AG20443 (cell line): ENCODE data around the gene SSH2.
A peak's percentile ranks its signal among the peaks of the same experiment; 100 is the strongest.
"Not testable (repeated sequence)": the region's sequence is repeated elsewhere in the genome, so short reads cannot be mapped to it uniquely, and the experiment has no call there.

ENCODE experiments used
- DNase-seq: peaks from one replicate; pipeline ENCODE4 v3.0.0; 2012; ENCODE audit warnings: low spot score, mixed read lengths

The SSH2 gene

GRCh38 chr17:29659155-29659554 is 270.9 kb downstream of the SSH2 start:
- no peak for DNase-seq

- no peak for DNase-seq
Observed at GRCh38 chr17:29655323-29655722, 274.7 kb downstream of the SSH2 start.

GRCh38 chr17:29653995-29654714 is 275.9 kb downstream of the SSH2 start:
- DNase-seq: no peak

- no peak for DNase-seq
Observed at GRCh38 chr17:29652976-29653375, 277.1 kb downstream of the SSH2 start.

GRCh38 chr17:29651913-29652312 is 278.1 kb downstream of the SSH2 start:
- not testable (repeated sequence) for DNase-seq

GRCh38 chr17:29650396-29650795 is 279.6 kb downstream of the SSH2 start:
- DNase-seq: no peak

GRCh38 chr17:29649359-29649758 is 280.7 kb downstream of the SSH2 start:
- DNase-seq: no peak

- DNase-seq: no peak
Observed at GRCh38 chr17:29648005-29648404, 282.0 kb downstream of the SSH2 start.

- DNase-seq: peak; percentile 82
Observed at GRCh38 chr17:29645515-29646051, 284.4 kb downstream of the SSH2 start.

- DNase-seq: no peak
Observed at GRCh38 chr17:29643817-29644160, 286.2 kb downstream of the SSH2 start.

- DNase-seq: no peak
Observed at GRCh38 chr17:29642171-29642611, 287.8 kb downstream of the SSH2 start.

GRCh38 chr17:29640981-29641642 is 288.9 kb downstream of the SSH2 start:
- no peak for DNase-seq

- DNase-seq: peak; percentile 47
Observed at GRCh38 chr17:29640413-29640812, 289.6 kb downstream of the SSH2 start.

GRCh38 chr17:29633886-29634285 is 296.1 kb downstream of the SSH2 start:
- DNase-seq: no peak

GRCh38 chr17:29630630-29631193 is 299.3 kb downstream of the SSH2 start:
- no peak for DNase-seq

GRCh38 chr17:29629839-29630238 is 300.2 kb downstream of the SSH2 start:
- no peak for DNase-seq

- no peak for DNase-seq
Observed at GRCh38 chr17:29628644-29629043, 301.4 kb downstream of the SSH2 start.

GRCh38 chr17:29627951-29628350 is 302.1 kb downstream of the SSH2 start:
- DNase-seq: no peak

GRCh38 chr17:29625037-29625750 is 304.8 kb downstream of the SSH2 start:
- peak; percentile 79 for DNase-seq

GRCh38 chr17:29624586-29624985 is 305.4 kb downstream of the SSH2 start:
- DNase-seq: no peak

GRCh38 chr17:29623283-29623647 is 306.8 kb downstream of the SSH2 start:
- no peak for DNase-seq
